K562 (cell line): ENCODE results near the gene GLCCI1. TPM values are rescaled to one million over a fixed set of nuclear protein-coding genes. Genes with fewer than 3 reads are reported as not detected.

Source experiments
- ATAC-seq: fragments of 200-7000 bp; cut with Tn5 transposase; 3 replicates; pipeline ENCODE4 v1.9.1; 2020; ENCODE audit warnings: moderate library complexity
- BruUV-seq: library from RNA; stranded (reverse); fragments of 400-500 nt; replicated peaks from 2 replicates; lab custom pipeline; 2021; lab: Mats Ljungman, UMichigan
- CTCF ChIA-PET: fragments of 300-600 bp; formaldehyde crosslinking; extraction: SDS; loops from one replicate; lab custom pipeline; 2021; ENCODE audit warnings: low intra/inter-chr PET ratio; lab: Yijun Ruan, JAX
- POLR2A ChIA-PET: fragments of 300-600, 350-650 bp; sonication (Branson Sonifier 250); formaldehyde crosslinking; extraction: SDS; loops from one replicate; lab custom pipeline; 2021; ENCODE audit warnings: antibody characterized with exemption, inconsistent platforms; lab: Yijun Ruan, JAX
- DNase-seq, 4 experiments: peaks; one replicate each; pipeline versions ENCODE4 v3.0.0 to v3.0.0-alpha.2; 2011 to 2018; ENCODE audit warnings: low spot score in 3 of 4, mixed read lengths in 3 of 4; ENCODE audit errors: extremely low read depth in 1 of 4
- FAIRE-seq: peaks from 2 replicates; lab custom pipeline; 2011; peaks lifted over from hg19 to GRCh38; lab: Jason Lieb, UNC
- H2AFZ ChIP-seq: 2 replicates; pipeline ENCODE4 v1.6.0; 2011; ENCODE audit warnings: low read depth, low read length, control low read depth, inconsistent platforms
- H3K27ac ChIP-seq: fragments of 200-600 bp; 3 replicates; pipeline ENCODE4 v1.8.0; 2011; ENCODE audit warnings: low read depth, mild to moderate bottlenecking, control low read depth, inconsistent platforms, low read length, moderate library complexity, mixed read lengths; ENCODE audit errors: extremely low read depth
- H3K27me3 ChIP-seq, 2 experiments: fragments of 300-600 bp in 1 of 2; 2 replicates in 1 of 2; 3 replicates in 1 of 2; pipeline versions ENCODE4 v1.6.0 to v1.8.0; 2011; ENCODE audit warnings: inconsistent platforms in 2 of 2, low read length in 2 of 2, mild to moderate bottlenecking in 1 of 2, mixed read lengths in 1 of 2, moderate library complexity in 1 of 2; ENCODE audit not compliant: control insufficient read depth in 2 of 2, insufficient read depth in 2 of 2
- H3K36me3 ChIP-seq: fragments of 300-600 bp; 3 replicates; pipeline ENCODE4 v1.8.0; 2011; ENCODE audit warnings: mild to moderate bottlenecking, low read length, inconsistent platforms; ENCODE audit not compliant: control insufficient read depth, insufficient read depth
- H3K4me1 ChIP-seq, 2 experiments: fragments of 200-600 bp in 1 of 2; replicated peaks in 1 of 2; 2 replicates in 1 of 2; 3 replicates in 1 of 2; pipeline versions ENCODE4 v1.5.1 to v1.8.0; 2011; ENCODE audit warnings: inconsistent platforms in 2 of 2, low read length in 2 of 2, mild to moderate bottlenecking in 1 of 2, mixed read lengths in 1 of 2, moderate library complexity in 1 of 2; ENCODE audit not compliant: control insufficient read depth in 2 of 2, insufficient read depth in 2 of 2
- H3K4me2 ChIP-seq: 2 replicates; pipeline ENCODE4 v1.6.1; 2011; ENCODE audit warnings: low read length, control low read depth, inconsistent platforms, mixed read lengths; ENCODE audit not compliant: insufficient read depth
- H3K4me3 ChIP-seq: fragments of 200-600 bp; sonication (generic), shearing (Covaris generic); 2 replicates; pipeline ENCODE4 v1.5.1; 2016; ENCODE audit warnings: control low read depth, inconsistent platforms
- H3K79me2 ChIP-seq: fragments of 200-600 bp; 3 replicates; pipeline ENCODE4 v1.8.0; 2011; ENCODE audit warnings: low read length, inconsistent platforms; ENCODE audit not compliant: control insufficient read depth, insufficient read depth
- H3K9ac ChIP-seq, 2 experiments: 2 replicates each; pipeline versions ENCODE4 v1.6.0 to v1.6.1; 2011; ENCODE audit warnings: low read depth in 2 of 2, low read length in 2 of 2, control low read depth in 1 of 2, inconsistent platforms in 1 of 2, mild to moderate bottlenecking in 1 of 2, mixed read lengths in 1 of 2; ENCODE audit not compliant: insufficient read depth in 1 of 2
- H3K9me1 ChIP-seq: one replicate; pipeline ENCODE4 v1.6.0; 2011; ENCODE audit warnings: inconsistent platforms, mild to moderate bottlenecking, low read length, moderate library complexity; ENCODE audit not compliant: control insufficient read depth, insufficient read depth
- H3K9me3 ChIP-seq: replicated peaks from 2 replicates; pipeline ENCODE4 v1.5.1; 2011; ENCODE audit warnings: low read depth, low read length, inconsistent platforms; ENCODE audit not compliant: control insufficient read depth, insufficient read depth
- H4K20me1 ChIP-seq: replicated peaks from 2 replicates; pipeline ENCODE4 v1.6.1; 2011; ENCODE audit warnings: low read length, inconsistent platforms, mixed read lengths; ENCODE audit not compliant: control insufficient read depth, insufficient read depth
- DIDO1 ChIP-seq: fragments of 450-650 bp; IDR thresholded peaks from 2 replicates; pipeline ENCODE4 v1.6.1; 2016; ENCODE audit warnings: low read depth, missing biosample characterization, missing genetic modification characterization
- NFIX ChIP-seq: fragments of 250-450 bp; sonication (Bioruptor Pico); IDR thresholded peaks from 2 replicates; pipeline ENCODE4 v1.4.0; 2020; ENCODE audit warnings: low read depth, mild to moderate bottlenecking, moderate library complexity
- TGIF2 ChIP-seq: sonication (generic); formaldehyde crosslinking; IDR thresholded peaks from 2 replicates; pipeline ENCODE4 v1.8.1; 2022; ENCODE audit warnings: mild to moderate bottlenecking, missing genetic modification reagents, moderate library complexity
- WGBS: fragments of 100-300 bp; shearing (Covaris generic); methylation state at CpG from one replicate; pipeline ENCODE4 v1.1.6; 2016; ENCODE audit warnings: low coverage, mixed read lengths; ENCODE audit not compliant: insufficient coverage; ENCODE audit errors: missing lambda C conversion rate; 5-methylcytosine and 5-hydroxymethylcytosine counted together
- in situ Hi-C: fragments of 300-500 bp; cut with MboI; formaldehyde crosslinking; loops from 4 replicates; pipeline ENCODE4 v1.15.0; 2018; ENCODE audit warnings: inconsistent platforms, mixed read lengths
- intact Hi-C: fragments of 100-400 bp; cut with micrococcal nuclease; formaldehyde crosslinking; loops from 2 replicates; pipeline ENCODE4 v1.14.2; 2022
- polyA plus RNA-seq, 8 experiments: library from polyadenylated mRNA; depleted of rRNA in 4 of 8; stranded (reverse) in 5 of 8; unstranded in 3 of 8; fragments of >200 nt; fragmentation: Nextera tagmentation in 2 of 8; fragmentation: Illumina TruSeq in 1 of 8; extraction: Ambion mirVana in 2 of 8; extraction: Trizol in 1 of 8; gene quantifications; 2 replicates each; pipeline versions ENCODE4 v1.2.1 to v1.2.3, GENCODE V29; 2011 to 2014; ENCODE audit warnings: inconsistent platforms in 1 of 8, missing spikeins in 1 of 8
- total RNA-seq, 7 experiments: library from RNA; depleted of rRNA in 6 of 7; stranded (reverse); fragments of >200 nt in 6 of 7; fragmentation: Illumina TruSeq in 2 of 7; extraction: Trizol in 2 of 7; gene quantifications; 2 replicates each; pipeline versions ENCODE4 v1.2.1 to v1.2.3, GENCODE V29; 2011 to 2021; ENCODE audit warnings: low replicate concordance in 1 of 7
- TF ChIP-seq, protein P1 (sequence below): sonication (generic); formaldehyde crosslinking; IDR thresholded peaks from 2 replicates; pipeline ENCODE4 v1.8.0; 2022; ENCODE audit warnings: mild to moderate bottlenecking, missing genetic modification reagents, borderline replicate concordance

Gene GLCCI1
- total and polyA plus RNA-seq, 9 of the 15 experiments (the other 6 are each of a cell fraction or from before 2014, with no cell fraction given) = 2.7 to 11.9 (median 7.2) TPM

DNA sequence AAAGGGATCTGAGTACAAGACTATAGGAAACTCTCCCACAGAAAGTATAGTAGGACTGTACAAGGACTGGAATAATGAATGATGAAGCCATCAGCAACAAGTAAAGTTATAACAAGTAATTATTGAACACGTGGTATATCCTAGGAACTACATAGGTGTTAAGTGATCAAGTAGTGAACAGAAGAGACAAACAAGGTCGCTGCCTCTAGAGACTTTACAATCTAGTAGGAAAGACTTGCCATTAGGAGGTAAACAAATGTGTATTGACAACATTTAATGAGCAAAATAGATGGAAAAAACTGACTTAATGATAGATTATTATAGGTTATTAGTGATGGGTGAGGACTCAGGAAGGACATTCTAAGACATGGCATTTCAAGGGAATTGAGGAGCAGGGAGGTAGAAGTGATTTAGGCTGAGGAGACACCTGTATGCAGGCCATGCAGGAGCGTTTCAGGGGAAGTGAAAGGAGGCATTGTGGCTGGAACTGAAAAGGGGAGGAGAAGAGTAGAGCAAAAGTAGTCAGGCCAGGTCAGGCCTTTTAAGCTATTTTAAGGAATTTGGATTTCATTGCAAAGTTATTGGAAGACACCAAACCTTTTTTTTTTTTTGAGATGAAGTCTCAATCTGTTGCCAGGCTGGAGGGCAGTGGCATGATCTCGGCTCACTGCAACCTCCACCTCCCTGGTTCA is 8.5 kb upstream of the GLCCI1 start:
- in situ Hi-C loops = no loop called here
- H4K20me1 ChIP-seq = no peaks in the 10 kb centered on the region
- CTCF ChIA-PET = no interaction called here
- intact Hi-C loops = no loop called here
- TF ChIP-seq TGIF2 = no peak
- TF ChIP-seq, protein P1, sequence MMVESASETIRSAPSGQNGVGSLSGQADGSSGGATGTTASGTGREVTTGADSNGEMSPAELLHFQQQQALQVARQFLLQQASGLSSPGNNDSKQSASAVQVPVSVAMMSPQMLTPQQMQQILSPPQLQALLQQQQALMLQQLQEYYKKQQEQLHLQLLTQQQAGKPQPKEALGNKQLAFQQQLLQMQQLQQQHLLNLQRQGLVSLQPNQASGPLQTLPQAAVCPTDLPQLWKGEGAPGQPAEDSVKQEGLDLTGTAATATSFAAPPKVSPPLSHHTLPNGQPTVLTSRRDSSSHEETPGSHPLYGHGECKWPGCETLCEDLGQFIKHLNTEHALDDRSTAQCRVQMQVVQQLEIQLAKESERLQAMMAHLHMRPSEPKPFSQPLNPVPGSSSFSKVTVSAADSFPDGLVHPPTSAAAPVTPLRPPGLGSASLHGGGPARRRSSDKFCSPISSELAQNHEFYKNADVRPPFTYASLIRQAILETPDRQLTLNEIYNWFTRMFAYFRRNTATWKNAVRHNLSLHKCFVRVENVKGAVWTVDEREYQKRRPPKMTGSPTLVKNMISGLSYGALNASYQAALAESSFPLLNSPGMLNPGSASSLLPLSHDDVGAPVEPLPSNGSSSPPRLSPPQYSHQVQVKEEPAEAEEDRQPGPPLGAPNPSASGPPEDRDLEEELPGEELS (CRISPR knock-in tag) = no peak
- no peak for TF ChIP-seq DIDO1 (tag)
- TF ChIP-seq NFIX (CRISPR knock-in tag) = no peak
- TF ChIP-seq, all 486 proteins: peak for 0
- FAIRE-seq (no peak), ATAC-seq (no peak), DNase-seq (no peak)
- no peak overlapping the region for H3K27ac ChIP-seq
- no TSS peak for BruUV-seq
- no peaks in the 10 kb centered on the region for H3K9me3 ChIP-seq
- no peaks in the 10 kb centered on the region for H3K79me2 ChIP-seq
- H3K4me2 ChIP-seq = no peak overlapping the region
- H3K9ac ChIP-seq = no peak overlapping the region
- H3K27me3 ChIP-seq = no peaks in the 10 kb centered on the region
- H3K4me3 ChIP-seq = no peak overlapping the region
- no peaks in the 10 kb centered on the region for H3K9me1 ChIP-seq
- WGBS = 10% methylated on average over 4 of the region's 4 CpGs
- H3K36me3 ChIP-seq = no peaks in the 10 kb centered on the region
- no peaks in the 10 kb centered on the region for H3K4me1 ChIP-seq
- POLR2A ChIA-PET = no interaction called here
- no peak overlapping the region for H2AFZ ChIP-seq
